Fibroblast of the conjunctiva (primary cell): ENCODE results near the gene CLEC4E.
"Not testable (repeated sequence)": the region's sequence is repeated elsewhere in the genome, so short reads cannot be mapped to it uniquely, and the experiment has no call there.

Experiments
- DNase-seq: peaks from one replicate; pipeline ENCODE4 v3.0.0-alpha.2; 2010; ENCODE audit warnings: low read depth

The CLEC4E gene

DNA sequence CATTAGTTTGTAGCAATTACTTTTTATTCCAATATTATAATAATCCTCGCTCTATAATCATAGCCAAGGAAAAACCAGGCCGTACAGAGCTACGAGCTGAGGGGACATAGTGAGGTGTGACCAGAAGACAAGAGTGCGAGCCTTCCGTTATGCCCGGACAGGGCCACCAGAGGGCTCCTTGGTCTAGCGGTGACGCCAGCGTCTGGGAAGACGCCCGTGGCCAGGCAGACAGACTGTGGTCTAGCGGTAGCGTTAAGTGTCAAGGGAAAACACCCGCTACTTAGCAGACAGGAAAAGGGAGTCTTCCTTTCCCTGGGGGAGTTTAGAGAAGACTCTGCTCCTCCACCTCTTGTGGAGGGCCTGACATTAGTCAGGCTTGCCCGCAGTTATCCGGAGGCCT lies 2.9 kb downstream of the CLEC4E start:
- DNase-seq, result not testable (repeated sequence)

DNA sequence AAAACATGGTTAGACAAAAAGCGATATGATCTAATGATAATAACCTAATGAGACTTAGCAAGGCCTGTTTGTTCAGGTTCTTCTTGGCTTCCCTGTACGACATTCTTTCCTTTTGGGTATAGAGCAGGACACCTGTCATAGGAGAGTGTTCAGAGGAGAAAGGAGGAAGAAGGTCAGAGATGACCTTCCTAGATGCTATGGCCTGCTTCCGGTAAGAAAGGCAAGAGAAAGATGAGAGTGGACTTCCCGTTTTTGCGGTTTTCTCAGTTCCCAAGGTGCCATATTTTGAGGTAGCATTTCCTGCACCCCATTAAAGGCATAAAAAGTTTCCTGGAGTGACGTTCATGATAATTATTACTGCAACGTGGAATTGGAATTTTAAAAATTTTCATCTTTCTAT lies 8.7 kb downstream of the CLEC4E start:
- DNase-seq, result no peak

DNA sequence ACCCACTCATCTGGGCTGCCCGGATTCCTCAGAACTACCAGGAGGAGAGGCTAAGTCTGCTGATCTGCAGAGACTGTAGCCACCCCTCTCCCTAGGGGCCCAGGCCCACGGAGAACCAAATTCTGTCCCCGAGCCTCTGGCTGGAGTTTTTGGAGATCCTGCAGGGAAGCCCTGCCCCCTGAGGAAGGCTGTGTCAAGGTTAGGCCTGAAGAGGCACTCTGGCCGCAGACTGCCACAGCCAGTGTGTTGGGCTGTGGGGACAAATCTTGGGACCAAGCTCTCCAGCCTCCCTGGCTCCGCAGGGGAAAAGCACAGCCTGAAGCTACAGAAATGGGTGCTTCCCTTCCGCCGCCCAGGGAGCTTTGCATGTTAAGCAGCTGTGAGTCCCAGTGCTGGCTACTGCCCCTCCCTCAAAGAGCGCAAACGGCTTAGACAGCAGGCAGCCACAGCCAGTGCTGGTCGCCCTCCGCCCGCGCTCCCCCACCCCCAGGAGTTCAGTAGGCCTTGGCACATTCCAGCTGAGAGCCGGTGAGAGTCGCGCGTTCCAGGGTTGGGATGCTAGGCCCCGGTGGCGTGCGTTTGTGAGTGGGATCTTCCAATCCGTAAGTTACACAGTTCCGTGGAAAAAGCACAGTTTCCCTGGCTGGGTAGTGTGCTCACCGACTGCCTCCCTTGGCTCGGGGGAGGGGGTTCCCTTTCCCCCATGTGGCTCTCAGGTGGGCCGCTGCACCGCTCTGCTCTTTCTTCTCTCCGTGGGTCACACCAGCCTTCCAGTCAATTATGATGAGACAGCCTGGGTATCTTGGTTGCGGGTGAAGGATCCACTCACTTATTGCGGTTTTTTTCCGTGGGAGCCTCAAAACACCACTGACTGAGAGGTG lies 13.2 kb downstream of the CLEC4E start:
- no peak for DNase-seq

DNA sequence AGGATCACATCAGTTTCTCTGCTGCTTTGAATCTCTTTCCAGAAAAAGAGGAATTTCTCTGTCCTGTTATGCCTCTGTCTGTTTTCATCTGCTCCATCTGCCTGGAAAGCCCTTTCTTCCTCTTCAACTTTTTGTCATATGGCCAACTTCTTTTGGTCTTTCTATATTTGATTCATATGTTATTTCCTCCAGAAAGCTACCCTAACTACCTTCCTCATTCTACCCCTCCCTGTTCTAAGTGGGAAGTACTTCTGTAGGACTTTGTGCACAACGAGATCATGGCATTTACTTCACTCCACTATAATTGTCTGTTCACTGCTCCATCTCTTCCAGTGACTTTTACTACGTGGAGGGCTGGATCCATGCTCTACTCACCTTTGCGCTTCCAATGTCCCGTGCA lies 21.5 kb downstream of the CLEC4E start:
- no peak for DNase-seq

DNA sequence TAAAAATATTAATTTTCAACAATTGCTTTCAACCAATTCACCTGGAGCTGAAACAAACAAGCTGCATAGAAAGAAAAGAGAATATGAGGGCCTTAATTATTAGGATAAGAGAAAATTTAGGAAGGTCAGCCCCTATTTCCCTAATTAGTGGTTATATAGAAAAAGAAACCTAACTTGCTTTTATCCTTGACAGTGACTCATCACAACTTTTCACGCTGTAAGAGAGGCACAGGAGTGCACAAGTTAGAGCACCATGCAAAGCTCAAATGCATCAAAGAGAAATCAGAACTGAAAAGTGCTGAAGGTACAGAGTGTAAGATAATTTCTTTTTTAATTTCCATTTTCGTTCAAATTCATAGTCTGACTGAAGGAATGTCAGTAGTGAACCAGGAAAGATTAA lies 22.7 kb downstream of the CLEC4E start:
- DNase-seq, result no peak

DNA sequence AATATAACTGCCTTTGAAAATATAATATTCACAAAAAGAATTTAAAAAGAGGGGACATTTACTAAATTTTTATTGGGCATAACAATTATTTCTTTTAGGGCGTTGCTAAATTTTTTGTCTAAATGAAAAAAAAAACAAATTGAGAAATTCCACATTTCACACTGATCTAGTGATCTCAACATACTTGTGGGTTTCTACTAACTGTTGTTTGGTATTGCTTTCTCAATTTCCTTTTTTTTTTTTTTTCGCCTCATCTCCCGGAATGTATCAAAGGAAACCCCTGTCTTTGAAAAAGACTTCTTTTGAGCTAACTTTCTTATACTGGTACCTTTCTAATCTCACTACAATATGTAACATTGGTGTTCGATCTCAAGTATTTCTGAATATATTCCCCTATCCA lies 27.4 kb downstream of the CLEC4E start, which contains the start of gene CLEC4D:
CLEC4D (plus strand) TSS at position 248 of the 400 bp plus-strand sequence. CDS start 230 bp downstream, outside the sequence.
- no peak for DNase-seq

DNA sequence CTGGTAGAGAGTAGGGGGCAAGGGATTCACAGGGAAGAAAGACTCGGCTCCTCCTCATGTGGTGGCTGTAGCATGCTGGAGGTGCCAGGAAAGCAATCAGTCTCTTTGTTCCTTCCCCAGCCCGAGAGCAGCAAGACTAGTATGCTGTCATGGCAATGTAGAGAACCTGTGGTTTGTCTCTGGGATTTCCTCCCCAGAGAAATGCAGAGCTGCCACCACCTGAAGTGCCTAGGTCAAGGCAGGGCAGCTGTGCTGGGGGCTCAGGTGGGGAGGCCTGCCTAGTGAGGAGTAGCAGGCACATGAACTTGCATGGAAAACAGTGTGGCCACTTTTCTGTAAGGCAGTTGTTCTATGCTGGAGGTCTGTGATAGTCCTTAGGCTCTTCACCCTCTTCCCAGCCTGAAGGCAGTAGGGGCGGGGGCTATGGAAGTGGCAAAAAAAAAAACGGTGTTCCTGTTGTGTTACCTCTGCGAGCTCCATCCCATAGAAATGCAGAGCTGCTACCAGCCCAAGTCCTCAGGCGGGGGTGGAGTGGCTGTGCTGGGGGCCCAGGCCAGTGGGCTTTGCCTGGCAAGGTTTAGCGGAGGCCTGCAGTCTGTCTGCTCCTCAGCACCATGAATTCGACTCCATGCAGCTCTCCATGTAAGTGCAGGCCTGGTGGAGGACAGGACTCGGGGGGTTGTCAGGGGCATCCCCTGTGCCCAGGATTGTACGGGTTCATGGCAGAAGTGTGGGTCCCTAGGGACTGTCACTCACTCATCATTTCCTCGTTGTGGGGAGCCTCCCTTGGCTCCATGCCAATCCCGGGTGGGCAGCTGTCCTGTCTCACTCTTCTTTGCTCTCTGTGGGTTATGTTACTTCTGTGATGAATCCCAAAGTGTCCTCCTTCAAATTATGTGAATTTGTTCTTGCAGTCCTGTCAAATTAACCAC lies 31.5 kb downstream of the CLEC4E start:
- DNase-seq, result no peak

DNA sequence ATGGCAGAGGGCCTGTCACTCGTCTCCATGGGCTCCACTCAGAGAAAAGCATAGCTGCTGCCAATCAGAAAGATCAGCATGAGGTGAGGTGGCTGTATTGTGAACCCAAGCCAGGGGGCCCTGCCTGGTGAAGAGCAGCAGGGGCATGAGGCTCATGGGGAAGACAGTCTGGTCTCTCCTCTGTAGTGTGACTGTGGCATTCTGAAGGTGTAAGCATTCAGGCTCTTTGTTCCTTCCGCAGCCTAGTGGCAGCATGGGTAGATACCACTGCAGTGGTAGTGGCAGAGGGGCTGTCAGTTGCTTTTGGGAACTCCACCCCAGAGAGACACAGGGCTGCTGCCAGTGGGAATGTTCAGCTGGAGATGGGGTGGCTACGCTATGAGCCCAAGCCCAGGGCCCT lies 32.5 kb downstream of the CLEC4E start:
- no peak for DNase-seq

DNA sequence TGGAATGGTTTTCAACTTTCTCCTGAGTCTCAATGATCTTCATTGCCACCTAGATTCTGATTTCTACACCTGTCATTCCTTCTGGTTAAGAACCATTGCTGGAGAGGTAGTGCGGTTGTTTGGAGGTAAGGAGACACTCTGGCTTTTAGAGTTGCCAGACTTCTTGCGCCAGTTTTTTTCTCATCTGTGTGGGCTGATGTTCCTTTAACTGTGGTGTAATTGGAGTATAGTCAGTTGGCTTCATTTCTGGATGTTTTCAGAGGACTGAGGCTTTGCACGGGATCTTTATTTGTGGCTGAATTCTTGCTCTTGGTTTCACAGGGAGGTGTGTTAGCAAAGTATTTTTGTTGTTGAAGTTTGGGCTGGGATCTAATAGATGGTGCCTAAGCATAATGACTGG lies 33.1 kb downstream of the CLEC4E start:
- no peak for DNase-seq

DNA sequence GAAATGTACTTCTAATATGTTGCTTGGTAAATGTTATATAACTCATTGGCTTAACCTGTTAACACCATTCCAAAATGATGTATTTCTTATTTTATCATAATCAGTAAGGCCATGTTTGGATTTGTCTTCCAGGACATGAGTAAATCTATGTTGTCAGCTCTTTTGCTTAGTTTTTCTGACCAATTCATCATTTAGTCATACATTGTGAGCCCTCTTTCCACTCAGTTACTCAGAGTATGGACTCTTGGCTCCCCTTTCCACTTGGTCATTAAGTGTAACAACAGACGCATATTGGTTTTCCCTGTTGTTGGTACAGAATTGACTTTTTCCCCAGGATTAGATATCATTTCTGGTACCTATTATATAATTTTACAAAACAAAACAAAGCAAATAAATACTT lies 36.4 kb downstream of the CLEC4E start:
- DNase-seq, result no peak

DNA sequence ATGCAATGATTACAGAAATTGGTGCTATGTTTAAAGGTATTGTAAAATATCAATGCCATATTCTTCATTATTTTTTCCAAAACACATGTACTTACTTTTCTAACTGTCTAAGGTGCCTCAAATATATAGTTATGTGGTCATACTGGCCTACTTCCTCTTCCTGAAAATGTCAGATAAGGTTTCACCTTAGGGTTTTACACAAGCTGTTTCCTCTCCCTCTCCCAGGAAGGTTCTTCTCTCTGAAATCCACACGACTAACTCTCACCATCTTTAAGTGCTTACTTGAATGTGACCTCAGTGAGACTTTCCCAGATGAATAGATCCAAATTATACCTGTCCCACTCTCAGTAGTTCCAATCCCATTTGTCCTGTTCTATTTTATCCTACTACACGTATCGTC lies 39.0 kb downstream of the CLEC4E start:
- DNase-seq, result no peak

DNA sequence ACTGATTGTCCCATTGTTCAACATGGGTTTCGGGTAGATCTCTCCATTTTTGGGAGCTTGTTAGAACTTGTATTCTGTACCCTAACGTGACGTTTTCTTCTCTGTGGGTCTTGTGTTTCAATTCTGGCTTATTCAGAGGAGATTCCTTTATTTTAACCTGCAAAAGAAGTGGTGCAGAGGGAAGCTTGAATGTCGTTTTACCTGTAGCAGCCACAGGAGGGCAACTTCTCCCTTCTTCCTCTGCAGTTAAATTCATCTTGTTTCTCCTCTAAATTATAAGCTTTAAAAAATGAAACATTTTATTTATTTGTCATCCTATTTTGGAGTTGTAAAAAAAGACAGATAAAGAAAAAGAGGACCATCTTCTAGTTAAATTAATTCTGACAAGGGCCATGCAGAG lies 41.1 kb downstream of the CLEC4E start:
- DNase-seq, result no peak

DNA sequence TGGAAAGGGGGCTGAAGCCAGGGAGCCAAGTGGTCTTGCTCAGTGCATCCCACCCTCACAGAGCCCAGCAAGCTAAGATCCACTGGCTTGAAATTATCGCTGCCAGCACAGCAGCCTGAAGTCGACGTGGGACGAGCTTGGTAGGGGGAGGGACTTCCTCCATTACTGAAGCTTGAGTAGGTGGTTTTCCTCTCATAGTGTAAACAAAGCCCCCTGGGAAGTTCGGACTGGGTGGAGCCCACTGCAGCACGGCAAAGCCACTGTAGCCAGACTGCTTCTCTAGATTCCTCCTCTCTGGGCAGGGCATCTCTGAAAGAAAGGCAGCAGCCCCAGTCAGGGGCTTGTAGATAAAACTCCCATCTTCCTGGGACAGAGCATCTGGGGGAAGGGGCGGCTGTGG lies 44.6 kb downstream of the CLEC4E start:
- DNase-seq, result not testable (repeated sequence)

DNA sequence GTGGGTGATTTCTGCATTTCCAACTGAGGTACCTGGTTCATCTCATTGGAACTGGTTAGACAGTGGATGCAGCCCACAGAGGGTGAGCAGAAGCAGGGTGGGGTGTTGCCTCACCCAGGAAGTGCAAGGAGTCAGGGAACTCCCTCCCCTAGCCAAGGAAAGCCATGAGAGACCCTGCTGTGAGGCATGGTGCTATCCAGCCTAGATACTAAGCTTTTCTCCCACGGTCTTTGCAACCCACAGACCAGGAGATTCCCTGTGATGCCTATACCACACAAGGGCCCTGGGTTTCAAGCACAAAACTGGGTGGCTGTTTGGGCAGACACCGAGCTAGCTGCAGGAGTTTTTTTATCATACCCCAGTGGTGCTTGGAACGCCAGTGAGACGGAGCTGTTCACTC lies 45.0 kb downstream of the CLEC4E start:
- not testable (repeated sequence) for DNase-seq

DNA sequence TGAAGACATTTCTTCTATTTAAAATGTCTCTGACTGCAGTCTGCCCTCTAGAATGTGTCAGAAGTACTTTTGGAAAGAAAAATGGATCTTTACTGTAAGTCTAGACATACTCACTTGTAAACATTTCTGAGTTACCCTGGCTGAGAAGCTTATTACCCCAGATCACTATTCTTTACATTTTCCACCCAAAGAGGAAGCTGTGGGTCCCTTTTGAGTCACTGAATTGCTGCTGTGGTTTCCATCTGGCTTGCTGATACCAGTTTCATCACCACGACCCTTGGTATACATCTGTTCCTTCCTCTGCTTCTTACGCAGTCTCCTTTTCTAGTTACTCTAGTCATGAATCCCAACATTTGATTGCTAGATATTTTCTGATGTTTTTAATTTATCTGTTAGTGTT lies 47.6 kb downstream of the CLEC4E start:
- no peak for DNase-seq

DNA sequence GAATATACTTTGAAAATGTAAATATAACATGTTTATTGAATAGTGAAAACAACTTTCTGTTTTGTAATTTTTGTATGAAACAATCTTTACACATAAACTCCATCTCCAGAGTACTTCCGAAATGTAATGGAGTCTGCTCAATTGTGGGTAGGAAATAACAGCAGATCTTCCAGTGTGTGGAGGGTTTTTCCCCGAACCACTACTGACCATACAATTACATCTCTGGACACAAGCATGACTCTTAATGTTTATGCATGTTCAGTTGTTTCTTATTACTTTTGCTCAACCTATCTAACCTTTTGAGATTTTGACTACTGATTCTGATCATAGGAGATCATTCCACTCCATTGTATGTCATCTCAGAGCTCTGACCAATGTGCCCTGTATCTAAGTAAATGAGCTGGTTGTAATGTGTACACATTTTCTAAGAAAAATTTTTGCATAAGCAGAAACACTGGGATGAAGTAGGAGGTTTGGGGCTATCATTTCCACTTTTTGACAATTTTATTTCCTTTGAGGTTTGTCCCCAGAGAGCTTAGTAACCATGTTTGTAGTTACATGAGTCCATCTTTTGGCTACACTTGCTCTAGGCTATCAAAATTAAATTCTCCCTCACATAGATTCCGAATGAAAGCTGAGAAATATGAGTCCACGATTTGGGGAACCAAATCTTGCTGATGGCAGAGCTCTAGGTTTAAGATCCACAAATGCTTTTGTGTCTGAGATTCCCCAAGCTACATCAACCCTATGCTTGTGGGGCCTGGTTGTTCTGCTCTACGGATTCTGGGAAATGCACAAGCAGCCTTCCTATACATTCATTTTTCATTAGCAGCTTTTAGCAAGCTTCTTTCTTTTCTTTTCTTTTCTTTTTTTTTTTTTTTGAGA lies 48.8 kb downstream of the CLEC4E start:
- DNase-seq, result no peak
